Neuronal stem cell (in vitro differentiated cells): ENCODE measurements around the gene MOCOS.

ENCODE experiments used
- DNase-seq: peaks from one replicate; pipeline ENCODE4 v3.0.0-alpha.2; 2013; ENCODE audit warnings: low spot score
- H2AFZ ChIP-seq: one replicate; pipeline ENCODE4 v1.6.1; 2013; ENCODE audit warnings: mild to moderate bottlenecking, low read length, inconsistent platforms
- H2AK5ac ChIP-seq: 2 replicates; pipeline ENCODE4 v1.6.1; 2013; ENCODE audit warnings: low read depth, mild to moderate bottlenecking, inconsistent platforms, low read length, moderate library complexity, mixed read lengths
- H2BK120ac ChIP-seq: 2 replicates; pipeline ENCODE4 v1.6.1; 2013; ENCODE audit warnings: low read depth, mild to moderate bottlenecking, inconsistent platforms, low read length, moderate library complexity, mixed read lengths
- H2BK12ac ChIP-seq: one replicate; pipeline ENCODE4 v1.6.1; 2013; ENCODE audit warnings: low read length, inconsistent platforms
- H2BK15ac ChIP-seq: 2 replicates; pipeline ENCODE4 v1.6.1; 2013; ENCODE audit warnings: mild to moderate bottlenecking, low read length, inconsistent platforms, mixed read lengths
- H2BK5ac ChIP-seq: one replicate; pipeline ENCODE4 v1.6.1; 2013; ENCODE audit warnings: inconsistent platforms, mild to moderate bottlenecking, low read length, moderate library complexity
- H3K14ac ChIP-seq: one replicate; pipeline ENCODE4 v1.6.1; 2013; ENCODE audit warnings: low read length, inconsistent platforms
- H3K18ac ChIP-seq: 2 replicates; pipeline ENCODE4 v1.6.1; 2013; ENCODE audit warnings: low read length, inconsistent platforms
- H3K23ac ChIP-seq: 2 replicates; pipeline ENCODE4 v1.6.1; 2013; ENCODE audit warnings: low read depth, mild to moderate bottlenecking, mixed read lengths, low read length, inconsistent platforms; ENCODE audit not compliant: poor library complexity
- H3K27ac ChIP-seq: replicated peaks from 3 replicates; pipeline ENCODE4 v1.5.1; 2013; ENCODE audit warnings: low read length, inconsistent platforms
- H3K27me3 ChIP-seq, 3 experiments: 2 replicates each; pipeline ENCODE4 v1.6.1; 2013; ENCODE audit warnings: low read length in 3 of 3, mild to moderate bottlenecking in 2 of 3, inconsistent platforms in 1 of 3, low read depth in 1 of 3, mixed read lengths in 1 of 3, moderate library complexity in 1 of 3; ENCODE audit not compliant: control insufficient read depth in 3 of 3, insufficient read depth in 3 of 3
- H3K36me3 ChIP-seq, 2 donors: replicated peaks in 1 of 2; 2 replicates each; pipeline ENCODE4 v1.6.1; 2013; ENCODE audit warnings: low read length in 2 of 2; ENCODE audit not compliant: control insufficient read depth in 2 of 2, insufficient read depth in 2 of 2
- H3K4ac ChIP-seq: 2 replicates; pipeline ENCODE4 v1.6.1; 2013; ENCODE audit warnings: inconsistent platforms, mild to moderate bottlenecking, low read length, moderate library complexity
- H3K4me1 ChIP-seq, 2 donors: 1 replicate in 1 of 2; 2 replicates in 1 of 2; pipeline ENCODE4 v1.6.1; 2013; ENCODE audit warnings: low read length in 2 of 2, low read depth in 1 of 2; ENCODE audit not compliant: control insufficient read depth in 2 of 2, insufficient read depth in 1 of 2
- H3K4me2 ChIP-seq: one replicate; pipeline ENCODE4 v1.6.1; 2013; ENCODE audit warnings: mild to moderate bottlenecking, low read length, inconsistent platforms; ENCODE audit not compliant: insufficient read depth, poor library complexity, severe bottlenecking
- H3K4me3 ChIP-seq, 2 donors: 2 replicates each; pipeline ENCODE4 v1.5.1; 2013; ENCODE audit warnings: low read length in 2 of 2, mild to moderate bottlenecking in 2 of 2, inconsistent platforms in 1 of 2, moderate library complexity in 1 of 2
- H3K79me1 ChIP-seq: one replicate; pipeline ENCODE4 v1.6.1; 2013; ENCODE audit warnings: low read depth, mild to moderate bottlenecking, inconsistent platforms, low read length, moderate library complexity
- H3K9ac ChIP-seq: one replicate; pipeline ENCODE4 v1.6.1; 2013; ENCODE audit warnings: mild to moderate bottlenecking, low read depth, low read length, inconsistent platforms; ENCODE audit not compliant: poor library complexity
- H3K9me3 ChIP-seq, 2 donors: replicated peaks in 1 of 2; 2 replicates each; pipeline versions ENCODE3 to v1.6.1; 2013; ENCODE audit warnings: low read length in 2 of 2, mild to moderate bottlenecking in 2 of 2, inconsistent platforms in 1 of 2, low read depth in 1 of 2, mixed read lengths in 1 of 2, moderate library complexity in 1 of 2; ENCODE audit not compliant: control insufficient read depth in 2 of 2, insufficient read depth in 1 of 2
- H4K8ac ChIP-seq: one replicate; pipeline ENCODE4 v1.6.1; 2013; ENCODE audit warnings: low read depth, mild to moderate bottlenecking, inconsistent platforms, low read length, moderate library complexity
- H4K91ac ChIP-seq: one replicate; pipeline ENCODE4 v1.6.1; 2013; ENCODE audit warnings: low read length, low read depth, mild to moderate bottlenecking, inconsistent platforms; ENCODE audit not compliant: poor library complexity
- WGBS, 2 donors: extraction: QIAGEN DNeasy Blood & Tissue Kit; methylation state at CpG; one replicate each; pipeline ENCODE4 v1.1.7; 2013; ENCODE audit warnings: missing lambda C conversion rate in 2 of 2, mixed read lengths in 1 of 2; ENCODE audit not compliant: insufficient read length in 2 of 2, insufficient replicate concordance in 1 of 2; ENCODE audit errors: extremely low coverage in 2 of 2; 5-methylcytosine and 5-hydroxymethylcytosine counted together

The MOCOS gene

DNA sequence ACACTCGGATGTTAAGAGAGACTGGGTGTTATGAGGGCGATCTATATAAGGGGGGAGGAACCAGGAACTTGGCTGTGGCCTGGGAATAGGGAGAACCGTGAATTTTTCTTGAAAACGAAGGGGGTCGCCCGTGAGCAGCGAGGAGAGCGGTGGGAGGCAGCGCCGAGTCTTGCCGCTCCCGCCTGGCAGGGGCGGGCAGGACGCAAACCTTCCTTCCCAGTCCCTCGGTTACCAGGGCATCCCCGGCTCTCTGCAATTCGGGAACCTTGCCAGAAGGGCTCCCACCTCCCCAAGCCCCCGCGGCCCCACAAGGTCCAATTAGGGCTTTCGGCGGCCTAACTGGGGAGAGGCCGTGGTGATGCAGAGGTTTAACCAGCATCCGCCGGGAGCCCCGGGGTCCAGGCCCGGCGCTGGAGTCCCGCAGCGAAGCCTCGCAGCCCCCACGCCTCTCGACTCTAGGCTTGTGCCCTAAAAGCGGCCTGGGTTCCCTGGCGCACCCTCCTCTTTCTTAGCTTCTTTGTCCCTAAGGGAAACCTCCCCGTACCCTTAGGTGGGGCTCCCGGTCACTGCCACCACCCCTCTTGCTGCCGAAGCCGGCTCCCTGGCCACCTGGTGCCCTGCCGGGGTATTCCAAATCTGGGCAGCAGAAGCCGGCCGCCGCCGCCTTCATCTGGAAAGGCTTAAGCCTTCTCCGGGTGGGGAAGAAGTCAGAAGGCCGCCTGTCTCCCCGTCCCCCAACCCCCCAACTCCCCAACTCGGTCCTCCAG is 109.5 kb downstream of the MOCOS start:
- Histone ChIP-seq H2BK120ac (peak overlapping the region; percentile 83), H3K4me2 (peak overlapping the region; percentile 79), H4K8ac (no peak overlapping the region), H3K27ac (peak overlapping the region; percentile 65), H3K4me3 (peak overlapping the region; percentile 80 to 88), H2BK5ac (peak overlapping the region; percentile 68), H3K14ac (peak overlapping the region; percentile 92), H2AFZ (peak overlapping the region; percentile 97), H3K4ac (no peak overlapping the region), H2AK5ac (no peak overlapping the region), H3K18ac (peak overlapping the region; percentile 91), H3K36me3 (peaks cover 0 to 13% of the 10 kb centered on the region in 2 donors), H3K4me1 (peaks cover 8 to 9% of the 10 kb centered on the region in 2 donors), H3K9me3 (peaks cover 0 to 15% of the 10 kb centered on the region in 2 donors), H2BK12ac (no peak overlapping the region), H4K91ac (no peak overlapping the region), H3K79me1 (peaks cover under 1% of the 10 kb centered on the region), H3K23ac (peak overlapping the region; percentile 69), H3K9ac (peak overlapping the region; percentile 72), H3K27me3 (peaks cover 0 to 5% (median 4%) of the 10 kb centered on the region in 3 experiments), H2BK15ac (peak overlapping the region; percentile 68)
- peak; percentile 59 for DNase-seq
- WGBS, 2 donors, result no CpG with 5 or more reads among the region's 47 CpGs

DNA sequence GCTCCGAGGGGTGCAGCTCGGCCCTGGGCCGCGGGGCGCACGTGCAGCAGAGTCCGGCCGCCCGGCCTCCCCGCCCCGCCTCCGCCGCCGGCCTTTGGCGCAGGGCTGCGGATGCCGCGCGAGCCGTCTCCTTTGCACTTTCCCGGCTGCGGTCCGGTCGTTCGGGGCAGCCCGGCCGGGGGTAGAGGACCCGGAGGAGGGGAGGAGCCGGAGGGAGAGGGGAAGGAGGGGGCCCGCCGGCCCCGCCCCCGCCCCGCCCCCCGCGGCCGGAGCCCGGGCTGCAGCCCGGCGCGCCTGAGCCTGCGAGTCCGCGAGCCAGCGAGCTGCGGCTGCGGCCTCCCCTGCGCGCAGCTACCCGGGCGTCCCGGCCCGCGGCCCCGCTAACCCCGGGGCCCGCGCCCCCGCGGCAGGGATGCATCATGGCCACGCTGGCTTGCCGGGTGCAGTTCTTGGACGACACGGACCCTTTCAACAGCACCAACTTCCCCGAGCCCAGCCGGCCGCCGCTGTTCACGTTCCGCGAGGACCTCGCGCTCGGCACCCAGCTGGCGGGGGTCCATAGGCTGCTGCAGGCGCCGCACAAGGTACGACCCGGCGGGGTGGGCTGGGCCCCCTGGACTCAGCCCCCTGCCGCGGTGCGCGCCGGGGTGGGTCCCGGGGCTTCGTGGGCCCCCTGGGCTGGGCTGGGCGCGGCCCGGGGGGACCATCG is 110.3 kb downstream of the MOCOS start, which contains the start of gene FHOD3:
Gene FHOD3, plus strand, starts transcription at position 297 of the 709 bp plus-strand sequence. Its CDS starts 123 bp downstream, at position 420.
- Histone ChIP-seq H3K9ac (peak within 1 kb of the TSS; percentile 95), H2BK12ac (no peak within 1 kb of the TSS), H3K14ac (peak within 1 kb of the TSS; percentile 92), H3K27ac (peak within 1 kb of the TSS; percentile 76), H3K79me1 (peaks cover 5% of the 10 kb centered on the region), H3K4me3 (peak within 1 kb of the TSS; percentile 88 to 98), H3K23ac (peak within 1 kb of the TSS; percentile 87), H3K18ac (peak within 1 kb of the TSS; percentile 99), H3K4me2 (peak within 1 kb of the TSS; percentile 79), H3K4me1 (peaks cover 9 to 13% of the 10 kb centered on the region in 2 donors), H2BK5ac (peak within 1 kb of the TSS; percentile 97), H2AFZ (peak within 1 kb of the TSS; percentile 97), H3K9me3 (peaks cover 0 to 15% of the 10 kb centered on the region in 2 donors), H3K4ac (peak within 1 kb of the TSS; percentile 67), H2AK5ac (peak within 1 kb of the TSS; percentile 73), H2BK15ac (peak within 1 kb of the TSS; percentile 75), H3K36me3 (peaks cover 0 to 19% of the 10 kb centered on the region in 2 donors), H4K8ac (peak within 1 kb of the TSS; percentile 49), H2BK120ac (peak within 1 kb of the TSS; percentile 85), H4K91ac (no peak within 1 kb of the TSS), H3K27me3 (peaks cover 0 to 5% (median 4%) of the 10 kb centered on the region in 3 experiments)
- WGBS, 2 donors, result no CpG with 5 or more reads among the region's 91 CpGs
- DNase-seq, result peak; percentile 82

DNA sequence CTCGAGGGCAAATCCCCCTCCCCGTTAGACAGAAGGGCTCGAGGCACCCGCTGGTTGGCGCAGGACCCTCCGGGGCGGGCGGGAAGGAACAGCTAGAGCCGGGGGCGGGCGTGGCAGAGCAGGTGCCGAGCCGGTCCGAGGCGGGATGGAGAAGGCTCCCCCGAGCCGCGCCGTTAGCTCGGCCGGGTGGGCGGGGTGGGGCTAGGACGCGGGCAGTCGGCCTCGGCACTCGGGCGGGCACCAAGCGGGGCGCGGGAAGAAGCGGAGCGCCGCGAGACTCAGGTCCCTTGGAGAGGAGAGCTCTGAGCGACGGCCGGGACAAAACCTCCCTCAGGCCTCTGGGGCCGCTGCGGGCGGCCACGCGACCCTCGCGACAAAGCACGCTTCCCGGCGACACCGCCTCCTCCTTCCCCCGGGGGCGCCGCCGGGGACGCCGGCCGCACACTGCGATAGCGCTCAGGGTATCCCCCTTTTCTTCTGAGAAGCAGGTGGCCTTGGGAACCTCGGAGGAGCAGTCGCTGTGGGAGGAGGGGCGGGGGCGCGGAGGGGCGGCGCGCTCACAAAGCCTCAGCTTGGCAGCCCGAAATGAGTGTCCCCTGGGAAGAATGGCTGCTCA is 110.9 kb downstream of the MOCOS start:
- Histone ChIP-seq H2BK5ac (peak overlapping the region; percentile 97), H2AFZ (peak overlapping the region; percentile 95), H4K8ac (no peak overlapping the region), H3K79me1 (peaks cover 5% of the 10 kb centered on the region), H3K9me3 (peaks cover 0 to 15% of the 10 kb centered on the region in 2 donors), H3K4me2 (peak overlapping the region; percentile 75), H2BK15ac (peak overlapping the region; percentile 75), H2BK120ac (peak overlapping the region; percentile 85), H4K91ac (no peak overlapping the region), H3K36me3 (peaks cover 0 to 20% of the 10 kb centered on the region in 2 donors), H3K4ac (no peak overlapping the region), H3K4me1 (peaks cover 11 to 18% of the 10 kb centered on the region in 2 donors), H3K27me3 (peaks cover 0 to 5% (median 4%) of the 10 kb centered on the region in 3 experiments), H2BK12ac (no peak overlapping the region), H3K14ac (no peak overlapping the region), H3K27ac (peak overlapping the region; percentile 76), H2AK5ac (peak overlapping the region; percentile 73), H3K9ac (peak overlapping the region; percentile 95), H3K23ac (peak overlapping the region; percentile 87), H3K4me3 (peak overlapping the region; percentile 88 to 98), H3K18ac (peak overlapping the region; percentile 99)
- WGBS, 2 donors, result no CpG with 5 or more reads among the region's 67 CpGs
- DNase-seq, result peak; percentile 58
